Lung (tissue), 12 donors: ENCODE results near the gene ATP8B3. TPM values are rescaled to one million over a fixed set of nuclear protein-coding genes. Genes with fewer than 3 reads are reported as not detected.

ENCODE experiments used
- ATAC-seq: fragments of 200-7000 bp; cut with Tn5 transposase; one replicate; pipeline ENCODE4 v1.9.1; 2020; ENCODE audit warnings: moderate number of reproducible peaks; ENCODE audit not compliant: insufficient read depth, low FRiP score
- DNase-seq, 3 donors: peaks; one replicate each; pipeline ENCODE4 v3.0.0-alpha.2; 2013 to 2017
- H3K27ac ChIP-seq, 2 donors: one replicate each; pipeline ENCODE4 v1.5.1; 2013; ENCODE audit warnings: mild to moderate bottlenecking in 2 of 2, moderate library complexity in 2 of 2, control low read depth in 1 of 2, inconsistent platforms in 1 of 2, low read depth in 1 of 2, low read length in 1 of 2
- H3K27me3 ChIP-seq, 3 donors: one replicate each; pipeline ENCODE4 v1.5.1; 2013; ENCODE audit warnings: low read length in 2 of 3; ENCODE audit not compliant: control insufficient read depth in 3 of 3, insufficient read depth in 3 of 3
- H3K36me3 ChIP-seq, 4 donors: one replicate each; pipeline ENCODE4 v1.5.1; 2013; ENCODE audit warnings: low read length in 4 of 4, mild to moderate bottlenecking in 1 of 4, moderate library complexity in 1 of 4; ENCODE audit not compliant: control insufficient read depth in 4 of 4, insufficient read depth in 4 of 4
- H3K4me1 ChIP-seq, 5 donors: one replicate each; pipeline ENCODE4 v1.5.1; 2013; ENCODE audit warnings: low read length in 5 of 5, mild to moderate bottlenecking in 2 of 5, moderate library complexity in 1 of 5; ENCODE audit not compliant: control insufficient read depth in 5 of 5, insufficient read depth in 5 of 5
- H3K4me3 ChIP-seq: one replicate; pipeline ENCODE4 v1.5.1; 2013; ENCODE audit warnings: mild to moderate bottlenecking, control low read depth, moderate library complexity
- H3K9ac ChIP-seq, 2 donors: one replicate each; pipeline ENCODE4 v1.5.1; 2013; ENCODE audit warnings: low read length in 2 of 2, control low read depth in 1 of 2; ENCODE audit not compliant: insufficient read depth in 1 of 2
- H3K9me3 ChIP-seq, 4 donors: one replicate each; pipeline ENCODE4 v1.5.1; 2013; ENCODE audit warnings: low read length in 3 of 4, mild to moderate bottlenecking in 1 of 4, moderate library complexity in 1 of 4; ENCODE audit not compliant: control insufficient read depth in 4 of 4, insufficient read depth in 3 of 4
- WGBS, 2 donors: extraction: QIAGEN DNeasy Blood & Tissue Kit; methylation state at CpG; one replicate each; pipeline ENCODE4 v1.1.7; 2013; 5-methylcytosine and 5-hydroxymethylcytosine counted together
- polyA plus RNA-seq, 2 donors: library from polyadenylated mRNA; stranded (reverse); fragments of 200-250 nt; gene quantifications; one replicate each; pipeline ENCODE4 v1.2.1, GENCODE V29; 2013
- total RNA-seq, 2 donors: library from RNA; depleted of rRNA in 1 of 2; stranded (reverse); fragments of >200 nt in 1 of 2; gene quantifications; one replicate each; pipeline ENCODE4 v1.2.1, GENCODE V29; 2014 to 2021
- TF ChIP-seq, protein P1 (sequence below): IDR thresholded peaks from 2 replicates; pipeline ENCODE4 v1.5.1; 2012; ENCODE audit warnings: mild to moderate bottlenecking; ENCODE audit errors: control extremely low read depth, extremely low read depth
- donor health status: control.
- donor health status: control.
- donor health status: Bipolar disorder and iron deficiency.
- donor health status: healthy.
- donor health status: DM: yes; HTN: yes; CAD: no.

Gene ATP8B3
- total and polyA plus RNA-seq, 4 donors: 0.69 to 2.4 (median 1.8) TPM

DNA sequence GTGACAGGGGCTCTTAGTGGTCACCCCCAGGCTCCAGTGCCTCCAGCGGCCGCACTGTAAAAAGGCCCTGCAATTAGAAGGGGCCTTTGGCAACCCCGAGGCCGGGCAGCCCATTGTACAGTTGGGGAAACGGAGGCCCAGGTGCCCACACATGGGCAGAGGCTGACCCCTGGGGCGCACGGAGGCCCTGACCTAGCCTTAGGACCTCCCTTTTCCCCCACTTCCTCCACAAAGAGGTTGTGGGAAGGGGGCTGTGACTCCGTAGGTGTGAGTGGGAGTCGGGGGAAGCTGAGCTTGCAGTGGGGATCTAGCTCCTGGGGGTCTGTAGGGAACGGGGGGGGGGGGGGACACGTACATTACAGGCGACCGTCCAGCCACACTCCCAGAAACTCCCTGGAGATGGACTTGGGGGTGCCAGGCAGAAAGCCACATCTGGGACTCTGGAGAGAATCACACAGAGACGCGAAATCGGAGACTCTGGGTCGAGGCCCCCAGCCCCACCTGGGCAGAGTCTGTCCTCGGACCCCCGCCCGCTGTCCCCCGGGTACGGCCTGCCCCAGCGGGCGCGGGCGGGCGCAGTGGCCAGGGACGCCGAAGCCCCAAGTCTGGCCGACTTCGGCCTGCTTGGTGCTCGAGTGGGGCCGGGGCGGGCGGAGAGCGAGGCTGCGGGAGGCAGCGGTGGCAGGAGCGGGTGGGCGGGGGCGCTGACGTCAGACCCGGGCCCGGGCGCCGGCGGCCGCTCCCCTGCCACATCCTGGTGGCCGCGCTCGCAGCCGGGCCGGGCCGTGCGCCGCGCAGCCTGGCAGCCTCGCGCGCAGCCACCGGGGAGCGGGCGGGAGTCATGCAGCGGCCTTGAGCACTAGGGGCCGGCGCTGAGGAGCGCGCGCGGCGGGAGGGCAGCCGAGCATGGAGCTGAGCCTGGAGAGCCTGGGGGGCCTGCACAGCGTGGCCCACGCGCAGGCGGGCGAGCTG lies 59.0 kb downstream of the ATP8B3 start, which contains the start of gene ONECUT3:
Gene ONECUT3 (plus strand): TSS at position 750 of the 972 bp plus-strand sequence. CDS start 157 bp downstream, at position 907.
- no peak within 1 kb of the TSS for H3K9ac ChIP-seq
- ATAC-seq (no peak), DNase-seq (no peak)
- WGBS, 2 donors: 3% methylated on average over 53 to 77 of the region's 77 CpGs
- no peaks in the 10 kb centered on the region for H3K36me3 ChIP-seq
- peaks cover 54 to 74% (median 67%) of the 10 kb centered on the region in 3 donors for H3K27me3 ChIP-seq
- no peak within 1 kb of the TSS for H3K4me3 ChIP-seq
- peaks cover 0 to 9% (median 0%) of the 10 kb centered on the region in 4 donors for H3K9me3 ChIP-seq
- H3K4me1 ChIP-seq: peaks cover 0 to 28% (median 0%) of the 10 kb centered on the region in 5 donors
- TF ChIP-seq, protein P1, sequence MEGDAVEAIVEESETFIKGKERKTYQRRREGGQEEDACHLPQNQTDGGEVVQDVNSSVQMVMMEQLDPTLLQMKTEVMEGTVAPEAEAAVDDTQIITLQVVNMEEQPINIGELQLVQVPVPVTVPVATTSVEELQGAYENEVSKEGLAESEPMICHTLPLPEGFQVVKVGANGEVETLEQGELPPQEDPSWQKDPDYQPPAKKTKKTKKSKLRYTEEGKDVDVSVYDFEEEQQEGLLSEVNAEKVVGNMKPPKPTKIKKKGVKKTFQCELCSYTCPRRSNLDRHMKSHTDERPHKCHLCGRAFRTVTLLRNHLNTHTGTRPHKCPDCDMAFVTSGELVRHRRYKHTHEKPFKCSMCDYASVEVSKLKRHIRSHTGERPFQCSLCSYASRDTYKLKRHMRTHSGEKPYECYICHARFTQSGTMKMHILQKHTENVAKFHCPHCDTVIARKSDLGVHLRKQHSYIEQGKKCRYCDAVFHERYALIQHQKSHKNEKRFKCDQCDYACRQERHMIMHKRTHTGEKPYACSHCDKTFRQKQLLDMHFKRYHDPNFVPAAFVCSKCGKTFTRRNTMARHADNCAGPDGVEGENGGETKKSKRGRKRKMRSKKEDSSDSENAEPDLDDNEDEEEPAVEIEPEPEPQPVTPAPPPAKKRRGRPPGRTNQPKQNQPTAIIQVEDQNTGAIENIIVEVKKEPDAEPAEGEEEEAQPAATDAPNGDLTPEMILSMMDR: no peak
- H3K27ac ChIP-seq: no peak within 1 kb of the TSS

GRCh38 chr19:1752009-1752756 lies 59.9 kb downstream of the ATP8B3 start:
- Histone ChIP-seq H3K27me3 (peaks cover 55 to 76% (median 59%) of the 10 kb centered on the region in 3 donors), H3K27ac (no peak overlapping the region), H3K9me3 (peaks cover 0 to 6% (median 0%) of the 10 kb centered on the region in 4 donors), H3K4me1 (peaks cover 0 to 28% (median 0%) of the 10 kb centered on the region in 5 donors), H3K36me3 (no peaks in the 10 kb centered on the region), H3K4me3 (no peak overlapping the region), H3K9ac (no peak overlapping the region)
- no peak for DNase-seq
- TF ChIP-seq, protein P1: no peak
- 3 to 5% methylated on average over 16 of the region's 16 CpGs for WGBS, 2 donors
- ATAC-seq: no peak

GRCh38 chr19:1751367-1752008 lies 60.6 kb downstream of the ATP8B3 start:
- WGBS, 2 donors: 7 to 8% methylated on average over 16 of the region's 16 CpGs
- no peak overlapping the region for H3K9ac ChIP-seq
- H3K36me3 ChIP-seq: no peaks in the 10 kb centered on the region
- ATAC-seq (no peak), DNase-seq (no peak)
- H3K27me3 ChIP-seq: peaks cover 54 to 76% (median 58%) of the 10 kb centered on the region in 3 donors
- no peak overlapping the region for H3K27ac ChIP-seq
- no peak overlapping the region for H3K4me3 ChIP-seq
- TF ChIP-seq, protein P1: no peak
- H3K9me3 ChIP-seq: peaks cover 0 to 7% (median 0%) of the 10 kb centered on the region in 4 donors
- H3K4me1 ChIP-seq: peaks cover 0 to 26% (median 0%) of the 10 kb centered on the region in 5 donors
